C4-2B (cell line): Measurements from ENCODE around the gene NSUN2.

Source experiments
- H3K27ac ChIP-seq: fragments of 450-650 bp; 2 replicates; pipeline ENCODE4 v1.5.1; 2017
- ZFX ChIP-seq: fragments of 450-650 bp; IDR thresholded peaks from 2 replicates; pipeline ENCODE4 v1.6.1; 2017
- TF ChIP-seq, protein P1 (sequence below): fragments of 450-650 bp; conservative IDR thresholded peaks from 2 replicates; pipeline ENCODE4 v1.5.1; 2017; ENCODE audit warnings: mild to moderate bottlenecking

NSUN2 gene

GRCh38 chr5:6632324-6632887, 438 bp downstream of the NSUN2 start:
- peak overlapping the region; percentile 77 for H3K27ac ChIP-seq
- TF ChIP-seq ZFX: peak; percentile 89
- TF ChIP-seq, protein P1, sequence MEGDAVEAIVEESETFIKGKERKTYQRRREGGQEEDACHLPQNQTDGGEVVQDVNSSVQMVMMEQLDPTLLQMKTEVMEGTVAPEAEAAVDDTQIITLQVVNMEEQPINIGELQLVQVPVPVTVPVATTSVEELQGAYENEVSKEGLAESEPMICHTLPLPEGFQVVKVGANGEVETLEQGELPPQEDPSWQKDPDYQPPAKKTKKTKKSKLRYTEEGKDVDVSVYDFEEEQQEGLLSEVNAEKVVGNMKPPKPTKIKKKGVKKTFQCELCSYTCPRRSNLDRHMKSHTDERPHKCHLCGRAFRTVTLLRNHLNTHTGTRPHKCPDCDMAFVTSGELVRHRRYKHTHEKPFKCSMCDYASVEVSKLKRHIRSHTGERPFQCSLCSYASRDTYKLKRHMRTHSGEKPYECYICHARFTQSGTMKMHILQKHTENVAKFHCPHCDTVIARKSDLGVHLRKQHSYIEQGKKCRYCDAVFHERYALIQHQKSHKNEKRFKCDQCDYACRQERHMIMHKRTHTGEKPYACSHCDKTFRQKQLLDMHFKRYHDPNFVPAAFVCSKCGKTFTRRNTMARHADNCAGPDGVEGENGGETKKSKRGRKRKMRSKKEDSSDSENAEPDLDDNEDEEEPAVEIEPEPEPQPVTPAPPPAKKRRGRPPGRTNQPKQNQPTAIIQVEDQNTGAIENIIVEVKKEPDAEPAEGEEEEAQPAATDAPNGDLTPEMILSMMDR: no peak; the same call in 1 of the 2 replicates

DNA sequence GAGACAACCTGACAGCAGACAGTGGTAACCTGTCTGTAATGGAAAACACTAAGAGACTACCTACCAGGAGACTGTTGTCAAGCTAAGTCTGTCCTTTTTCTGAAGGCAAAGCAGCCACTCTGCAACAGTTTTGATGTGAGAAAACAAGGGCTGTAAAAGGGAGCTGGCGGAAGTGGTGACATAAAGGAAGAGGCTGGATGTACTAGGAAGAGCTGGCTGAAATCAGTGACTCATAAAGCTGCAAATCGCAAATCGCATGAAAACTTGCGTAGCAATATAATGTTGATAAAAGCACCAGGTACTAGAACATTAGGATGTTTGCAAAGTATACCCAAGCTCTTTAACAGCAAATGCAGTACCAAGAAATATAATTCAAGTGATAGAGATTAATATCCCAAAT, 1.4 kb downstream of the NSUN2 start:
- H3K27ac ChIP-seq: no peak overlapping the region
- TF ChIP-seq, protein P1: no peak
- TF ChIP-seq ZFX: no peak

DNA sequence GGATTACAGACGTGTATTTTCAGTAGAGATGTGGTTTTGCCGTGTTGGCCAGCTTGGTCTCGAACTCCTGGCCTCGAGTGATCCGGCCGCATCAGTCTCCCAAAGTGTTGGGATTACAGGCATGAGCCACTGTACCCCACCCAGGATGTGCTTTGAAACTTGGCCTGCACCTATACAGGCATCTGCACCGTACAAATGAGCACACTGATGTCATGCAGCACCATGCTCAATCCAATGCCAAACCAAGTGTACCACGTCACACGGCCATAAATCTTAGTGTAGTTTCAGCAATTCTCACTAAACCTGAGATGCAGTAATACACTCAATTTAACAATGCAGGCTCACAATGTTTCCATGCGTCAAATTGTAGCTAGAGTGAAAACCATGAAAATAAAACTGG, 6.3 kb downstream of the NSUN2 start:
- H3K27ac ChIP-seq: no peak overlapping the region
- TF ChIP-seq, protein P1: no peak
- no peak for TF ChIP-seq ZFX

GRCh38 chr5:6623941-6624340, 8.9 kb downstream of the NSUN2 start:
- no peak for TF ChIP-seq ZFX
- TF ChIP-seq, protein P1: no peak
- H3K27ac ChIP-seq: no peak overlapping the region

GRCh38 chr5:6623228-6623627, 9.6 kb downstream of the NSUN2 start:
- no peak for TF ChIP-seq ZFX
- TF ChIP-seq, protein P1: no peak
- H3K27ac ChIP-seq: no peak overlapping the region

DNA sequence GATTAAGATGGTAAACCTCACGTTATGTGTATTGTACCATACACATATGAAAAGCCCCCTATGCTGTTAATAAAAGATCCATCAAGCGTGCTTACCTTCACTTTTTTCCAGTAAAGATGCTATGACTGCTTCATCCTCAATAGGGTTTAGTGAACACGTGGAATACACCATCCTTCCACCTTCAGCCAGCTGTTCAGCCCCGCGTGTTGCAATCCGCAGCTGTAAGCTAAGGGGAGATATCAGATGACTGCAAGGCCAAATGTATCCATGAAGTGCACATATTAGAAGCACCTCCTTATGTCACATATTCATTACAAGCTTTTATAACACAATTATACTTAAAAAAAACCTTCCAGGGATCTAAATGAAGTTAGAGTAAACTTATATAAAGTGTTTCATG, 16.2 kb downstream of the NSUN2 start:
- H3K27ac ChIP-seq: no peak overlapping the region
- no peak for TF ChIP-seq ZFX
- TF ChIP-seq, protein P1: no peak

- no peak for TF ChIP-seq ZFX
- TF ChIP-seq, protein P1: no peak
- H3K27ac ChIP-seq: no peak overlapping the region
Measured at GRCh38 chr5:6615034-6615815, 17.6 kb downstream of the NSUN2 start.
